A549 treated with Hydrocortisone at 1 μM for 4 hours (cell line): ENCODE results near the gene VRTN. TPM values are rescaled to one million over a fixed set of nuclear protein-coding genes. Genes with fewer than 3 reads are reported as not detected.

ENCODE experiments used
- total RNA-seq: library from RNA; stranded (reverse); fragments of 200-300 nt; extraction: Qiagen RNA extraction; gene quantifications from 5 replicates; pipeline ENCODE4 v1.2.3, GENCODE V29; 2022

Gene VRTN, protein sequence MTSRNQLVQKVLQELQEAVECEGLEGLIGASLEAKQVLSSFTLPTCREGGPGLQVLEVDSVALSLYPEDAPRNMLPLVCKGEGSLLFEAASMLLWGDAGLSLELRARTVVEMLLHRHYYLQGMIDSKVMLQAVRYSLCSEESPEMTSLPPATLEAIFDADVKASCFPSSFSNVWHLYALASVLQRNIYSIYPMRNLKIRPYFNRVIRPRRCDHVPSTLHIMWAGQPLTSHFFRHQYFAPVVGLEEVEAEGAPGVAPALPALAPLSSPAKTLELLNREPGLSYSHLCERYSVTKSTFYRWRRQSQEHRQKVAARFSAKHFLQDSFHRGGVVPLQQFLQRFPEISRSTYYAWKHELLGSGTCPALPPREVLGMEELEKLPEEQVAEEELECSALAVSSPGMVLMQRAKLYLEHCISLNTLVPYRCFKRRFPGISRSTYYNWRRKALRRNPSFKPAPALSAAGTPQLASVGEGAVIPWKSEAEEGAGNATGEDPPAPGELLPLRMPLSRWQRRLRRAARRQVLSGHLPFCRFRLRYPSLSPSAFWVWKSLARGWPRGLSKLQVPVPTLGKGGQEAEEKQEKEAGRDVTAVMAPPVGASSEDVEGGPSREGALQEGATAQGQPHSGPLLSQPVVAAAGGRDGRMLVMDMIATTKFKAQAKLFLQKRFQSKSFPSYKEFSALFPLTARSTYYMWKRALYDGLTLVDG
- 0.03 TPM in 1 of 5 replicates, not detected in the others for total RNA-seq

GRCh38 chr14:74348241-74348734 is at the start of gene VRTN:
VRTN (plus strand) TSS chr14:74348471; CDS start chr14:74356784, 8,313 bp downstream.

GRCh38 chr14:74302634-74303569 is 45.4 kb upstream of the VRTN start, which contains the start of gene ABCD4:
ABCD4 (minus strand) TSS chr14:74302934; CDS start chr14:74302912, 22 bp downstream.

Other genes starting within 250 kb of the VRTN start
- not detected in 5 replicates for gene VSX2, start 109.0 kb upstream of the VRTN start, total RNA-seq
- 30.7 to 34.1 TPM (median 32.5 TPM) in 5 replicates for gene ABCD4, start 45.5 kb upstream of the VRTN start, total RNA-seq
- not detected in 5 replicates for gene SYNDIG1L, start 77.7 kb downstream of the VRTN start, total RNA-seq
- 205 to 286 TPM (median 230 TPM) in 5 replicates for gene NPC2, start 144.8 kb downstream of the VRTN start, total RNA-seq
- 32.2 to 46.2 TPM (median 41.4 TPM) in 5 replicates for gene ISCA2, start 145.3 kb downstream of the VRTN start, total RNA-seq